GM19193 (cell line): ENCODE measurements around the gene MME.

Experiments used
- POLR2A ChIP-seq: IDR thresholded peaks from 4 replicates; pipeline ENCODE4 v1.6.1; 2011; ENCODE audit not compliant: insufficient read depth, insufficient read length; ENCODE audit errors: extremely low read depth

The MME gene

GRCh38 chr3:155079746-155080487, at the start of gene MME:
MME (plus strand) TSS chr3:155080319; CDS start chr3:155084168, 3,849 bp downstream.
- TF ChIP-seq POLR2A: no peak

- no peak for TF ChIP-seq POLR2A
These were observed 48.9 kb upstream of the MME start for GRCh38 chr3:155031186-155031585.

GRCh38 chr3:155032918-155033317, 47.2 kb upstream of the MME start:
- TF ChIP-seq POLR2A: no peak

- TF ChIP-seq POLR2A: no peak
These were observed 45.3 kb upstream of the MME start for GRCh38 chr3:155034786-155035185.

GRCh38 chr3:155035553-155035952, 44.6 kb upstream of the MME start:
- TF ChIP-seq POLR2A: no peak

- no peak for TF ChIP-seq POLR2A
These were observed 42.5 kb upstream of the MME start for GRCh38 chr3:155037508-155038202.

- TF ChIP-seq POLR2A: no peak
These were observed 41.9 kb upstream of the MME start for GRCh38 chr3:155038203-155038554.

GRCh38 chr3:155046935-155047334, 33.2 kb upstream of the MME start:
- TF ChIP-seq POLR2A: no peak

GRCh38 chr3:155047672-155048071, 32.4 kb upstream of the MME start:
- no peak for TF ChIP-seq POLR2A

- no peak for TF ChIP-seq POLR2A
These were observed 30.2 kb upstream of the MME start for GRCh38 chr3:155049959-155050358.

- TF ChIP-seq POLR2A: no peak
These were observed 27.6 kb upstream of the MME start for GRCh38 chr3:155052470-155052869.

GRCh38 chr3:155053756-155054155, 26.4 kb upstream of the MME start:
- TF ChIP-seq POLR2A: no peak

- TF ChIP-seq POLR2A: no peak
These were observed 15.2 kb upstream of the MME start for GRCh38 chr3:155064920-155065319.

GRCh38 chr3:155065537-155065936, 14.6 kb upstream of the MME start:
- TF ChIP-seq POLR2A: no peak

GRCh38 chr3:155069729-155070128, 10.4 kb upstream of the MME start:
- no peak for TF ChIP-seq POLR2A

- TF ChIP-seq POLR2A: no peak
These were observed 9.8 kb upstream of the MME start for GRCh38 chr3:155070316-155070715.
